Measurements from ENCODE around the gene DOCK1.
"Not testable (repeated sequence)": the region's sequence is repeated elsewhere in the genome, so short reads cannot be mapped to it uniquely, and the experiment has no call there.

DOCK1 gene

GRCh38 chr10:127293640-127294039 lies 388.4 kb downstream of the DOCK1 start:
- DNase-seq: no peak

DNA sequence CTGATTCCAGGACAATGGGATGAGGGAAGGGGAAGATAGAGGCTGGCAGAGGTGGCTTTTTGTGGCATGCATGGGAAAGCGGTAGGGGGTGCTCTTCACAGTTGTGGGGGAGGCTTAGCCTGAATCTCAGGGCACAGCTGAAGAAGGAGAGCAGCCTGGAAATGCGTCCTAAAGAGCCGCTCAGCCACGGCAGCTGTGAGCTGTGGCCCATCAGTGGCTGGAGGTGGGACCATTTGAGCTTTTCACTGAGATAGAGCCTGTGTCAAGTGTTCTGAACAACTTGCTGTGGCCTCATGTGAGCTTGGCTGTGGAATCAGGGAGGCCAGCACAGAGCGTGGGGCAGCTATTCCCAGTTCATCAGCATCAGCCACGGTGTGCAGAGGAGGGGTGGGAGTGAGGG lies 391.5 kb downstream of the DOCK1 start:
- DNase-seq: no peak

DNA sequence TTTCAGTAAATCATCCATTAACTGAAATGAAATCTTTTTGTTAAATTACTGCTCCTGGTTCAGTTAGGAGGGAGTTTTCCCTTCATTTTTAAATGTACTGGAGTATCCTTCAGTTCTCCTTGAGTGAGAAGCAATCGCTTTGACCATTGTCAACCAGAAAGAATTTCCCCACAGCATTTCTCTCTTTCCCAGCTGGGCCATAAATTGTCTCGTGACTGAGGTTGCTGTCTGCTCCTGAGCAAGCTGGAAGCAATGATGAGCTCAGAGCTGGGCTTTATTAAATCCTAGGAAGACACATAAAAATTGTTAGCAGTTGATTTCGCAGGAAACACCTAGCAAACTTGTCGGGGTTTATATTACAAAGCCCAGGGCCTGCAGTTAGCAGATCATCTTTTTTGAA lies 393.2 kb downstream of the DOCK1 start:
- no peak for DNase-seq

DNA sequence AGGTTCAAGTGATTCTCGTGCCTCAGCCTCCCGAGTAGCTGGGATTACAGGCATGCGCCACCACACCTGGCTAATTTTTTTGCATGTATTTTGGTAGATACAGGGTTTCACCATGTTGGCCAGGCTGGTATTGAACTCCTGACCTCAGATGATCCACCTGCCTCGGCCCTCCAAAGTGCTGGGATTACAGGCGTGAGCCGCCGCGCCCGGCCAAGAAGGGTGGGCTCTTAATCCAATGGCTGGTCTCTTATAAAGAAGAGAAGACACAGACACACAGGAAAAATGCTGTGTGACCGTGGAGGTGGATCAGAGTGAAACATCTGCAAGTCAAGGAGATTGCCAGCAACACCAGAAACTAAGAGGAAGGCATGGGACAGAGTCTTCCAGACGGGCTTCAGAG lies 394.0 kb downstream of the DOCK1 start:
- DNase-seq: not testable (repeated sequence)

DNA sequence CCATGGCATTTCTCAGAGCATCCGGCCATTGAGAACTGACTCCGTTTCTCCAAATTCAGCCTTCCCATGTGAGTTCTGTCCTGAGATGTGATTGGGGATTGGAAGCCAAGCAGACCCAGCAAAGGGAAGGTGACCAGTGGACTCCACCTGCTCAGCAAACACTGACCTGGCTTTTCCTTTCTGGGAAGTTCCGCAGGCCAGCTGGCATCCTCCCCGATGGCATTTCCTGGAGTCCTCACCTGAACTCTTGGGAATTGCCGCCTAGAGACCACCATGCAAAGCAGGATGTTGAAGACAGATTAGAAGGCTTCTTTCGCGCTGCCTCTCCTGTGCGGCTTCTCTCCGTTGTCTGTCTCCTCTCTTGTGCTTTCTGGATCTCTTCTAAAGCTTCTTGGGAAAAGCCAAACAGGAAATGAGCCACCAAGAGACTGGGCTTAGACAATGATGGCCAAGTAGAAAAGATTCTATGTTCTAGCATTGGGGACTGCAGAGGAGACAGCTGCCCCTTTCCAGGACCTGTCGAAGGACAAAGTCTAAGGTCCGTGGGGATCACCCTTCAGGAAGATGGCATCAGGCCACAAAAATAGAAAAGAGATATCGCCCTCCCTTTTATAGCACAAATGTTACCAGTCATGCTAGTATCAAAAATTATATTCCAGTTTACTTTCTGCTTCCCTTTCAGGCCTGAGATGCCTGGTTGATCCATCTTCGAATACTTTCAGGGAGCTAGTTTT lies 394.9 kb downstream of the DOCK1 start:
- DNase-seq: no peak

DNA sequence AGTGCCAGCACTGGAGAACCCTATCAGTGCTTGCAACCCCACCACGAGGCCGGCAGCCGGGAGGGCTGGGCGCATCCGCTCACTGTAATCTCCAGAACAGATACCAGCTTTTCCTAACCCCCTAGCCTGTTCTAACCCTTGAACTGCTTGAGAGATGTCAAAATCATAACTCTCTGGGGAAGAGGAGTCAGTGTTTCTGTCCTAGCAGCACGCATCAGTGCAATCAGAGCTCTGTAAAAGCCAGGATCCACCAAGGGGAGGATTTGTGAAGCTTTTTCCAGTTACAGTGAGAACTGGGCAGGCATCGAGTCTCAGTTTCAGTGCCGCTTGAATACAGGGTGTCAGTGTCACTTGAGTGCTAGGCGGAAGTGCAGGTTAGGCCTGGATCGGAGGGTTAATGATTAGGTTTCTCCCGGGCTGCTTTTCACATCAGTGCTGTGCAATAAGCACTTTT lies 395.7 kb downstream of the DOCK1 start:
- no peak for DNase-seq

DNA sequence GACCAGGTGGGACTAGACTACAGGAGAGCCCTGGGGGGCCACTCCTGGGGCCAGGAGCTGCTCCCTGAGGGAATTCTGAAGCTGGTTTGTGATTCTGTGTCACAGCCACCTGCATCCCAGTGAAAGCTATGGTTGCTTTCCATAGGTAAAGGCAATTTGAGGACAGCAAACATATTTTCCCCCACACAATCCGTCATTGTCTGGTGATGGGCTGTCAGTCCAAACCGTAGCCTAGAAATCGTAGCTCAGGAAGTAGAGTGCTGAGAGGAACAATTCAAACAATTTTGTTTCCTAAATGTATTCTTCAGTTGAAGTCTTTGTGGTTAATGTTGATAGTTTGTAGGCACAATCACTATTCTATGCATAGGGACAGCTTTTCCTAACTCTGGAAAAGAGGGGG lies 397.1 kb downstream of the DOCK1 start:
- DNase-seq: no peak

- DNase-seq: no peak
Observed at GRCh38 chr10:127303105-127303504, 397.9 kb downstream of the DOCK1 start.

GRCh38 chr10:127303746-127304145 lies 398.5 kb downstream of the DOCK1 start:
- DNase-seq: no peak

DNA sequence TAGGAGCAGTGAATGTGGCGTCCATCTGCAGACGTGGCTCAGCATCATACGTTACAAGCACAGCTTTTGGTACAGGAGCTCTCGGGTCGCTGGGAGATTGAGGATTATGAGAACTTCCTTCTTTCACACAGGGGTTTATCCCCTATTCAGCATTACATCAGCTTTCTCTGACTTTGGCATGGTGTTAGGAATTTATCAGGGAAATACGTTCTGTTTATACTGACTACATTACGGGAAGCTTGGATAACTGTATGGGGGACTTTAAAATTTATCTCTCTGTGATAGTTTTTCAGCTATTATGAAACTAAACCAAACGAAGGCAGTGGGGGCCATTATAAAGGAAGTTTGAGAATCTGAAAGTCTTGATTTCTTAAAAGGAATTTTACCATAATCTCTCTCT lies 401.3 kb downstream of the DOCK1 start:
- no peak for DNase-seq

GRCh38 chr10:127307338-127307737 lies 402.1 kb downstream of the DOCK1 start:
- DNase-seq: no peak

DNA sequence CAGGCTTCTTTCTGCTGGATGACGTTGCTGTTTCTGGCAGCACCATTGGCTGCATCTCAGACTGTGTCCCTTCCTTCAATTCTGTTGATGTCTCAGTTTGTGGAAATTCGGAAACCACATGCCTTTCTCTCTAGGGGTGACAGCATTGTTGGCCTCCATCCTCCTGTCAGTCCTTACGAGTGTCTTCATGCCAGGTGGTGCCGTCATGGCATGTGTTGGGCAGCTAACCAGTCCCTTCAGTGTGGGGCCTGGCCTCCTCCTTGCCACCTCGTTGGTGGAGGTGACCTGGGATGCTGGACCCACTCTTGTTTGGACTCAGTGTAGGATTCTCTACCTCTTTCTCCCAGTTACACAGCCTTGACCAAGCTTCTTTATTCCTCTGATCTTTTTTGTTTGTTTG lies 402.8 kb downstream of the DOCK1 start:
- no peak for DNase-seq

- not testable (repeated sequence) for DNase-seq
Observed at GRCh38 chr10:127309619-127310018, 404.4 kb downstream of the DOCK1 start.

- DNase-seq: no peak
Observed at GRCh38 chr10:127310430-127310829, 405.2 kb downstream of the DOCK1 start.

DNA sequence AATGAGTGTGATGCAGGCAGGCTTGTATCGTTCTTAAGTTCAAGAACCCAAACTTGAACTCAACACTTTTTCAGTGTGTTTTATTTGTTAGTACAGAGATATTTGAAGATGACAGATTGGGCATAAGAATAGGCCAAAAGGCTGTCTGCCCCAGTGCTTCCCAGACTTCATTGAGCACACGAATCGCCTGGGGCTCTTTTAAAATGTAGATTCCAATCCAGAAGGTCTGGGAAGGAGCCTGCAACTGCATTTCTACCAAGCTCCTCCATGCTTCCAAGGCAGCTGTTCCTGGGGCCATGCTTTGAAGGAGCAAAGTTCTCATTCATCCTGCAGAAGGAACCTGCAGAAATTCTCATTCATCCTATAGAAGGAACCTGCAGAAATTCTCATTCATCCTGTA lies 405.7 kb downstream of the DOCK1 start:
- DNase-seq: no peak

GRCh38 chr10:127313996-127314700 lies 408.9 kb downstream of the DOCK1 start:
- DNase-seq: no peak

DNA sequence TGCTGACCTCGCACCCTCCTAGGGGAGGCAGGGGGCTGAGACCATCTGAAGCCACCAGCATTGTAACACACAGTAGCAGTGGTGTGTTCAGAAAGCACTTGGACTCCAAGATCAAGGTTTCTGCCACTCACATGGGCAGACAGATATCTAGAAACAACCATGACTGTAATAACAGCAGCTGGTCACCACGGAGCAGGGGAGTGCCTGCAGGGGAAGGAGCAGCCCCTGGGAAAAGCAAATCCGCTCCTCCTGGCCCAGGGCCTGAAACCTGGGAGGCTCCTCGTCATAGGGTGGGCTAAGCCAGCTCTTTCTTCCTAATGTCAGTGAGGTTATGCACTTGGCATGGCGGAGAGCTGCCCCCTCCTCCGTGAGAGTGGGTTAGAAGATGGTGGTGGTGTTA lies 409.6 kb downstream of the DOCK1 start:
- no peak for DNase-seq

GRCh38 chr10:127315888-127316287 lies 410.7 kb downstream of the DOCK1 start:
- no peak for DNase-seq

GRCh38 chr10:127318396-127318795 lies 413.2 kb downstream of the DOCK1 start:
- no peak for DNase-seq

GRCh38 chr10:127319271-127319670 lies 414.0 kb downstream of the DOCK1 start:
- DNase-seq: no peak

DNA sequence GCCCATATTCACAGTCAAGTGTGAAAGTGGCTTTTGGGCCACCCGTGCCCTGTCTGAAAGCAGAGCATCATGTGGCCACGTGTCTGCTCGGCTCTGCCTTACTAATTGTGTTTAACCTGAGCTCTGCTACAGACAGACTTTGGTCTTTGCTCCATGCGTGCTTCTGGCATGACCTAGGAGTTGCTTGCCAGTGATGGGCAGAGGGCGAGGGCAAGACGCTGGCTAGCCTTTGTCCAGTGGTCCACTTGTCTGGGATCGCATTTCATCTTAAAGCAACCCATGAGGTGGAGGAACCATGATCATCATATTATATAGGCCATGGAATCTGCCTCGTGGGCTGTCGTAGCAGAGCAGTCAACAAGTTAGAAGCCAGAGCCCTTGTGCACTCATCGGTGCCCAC lies 414.5 kb downstream of the DOCK1 start:
- DNase-seq: no peak

- no peak for DNase-seq
Observed at GRCh38 chr10:127320176-127320575, 414.9 kb downstream of the DOCK1 start.

- DNase-seq: no peak
Observed at GRCh38 chr10:127322286-127322685, 417.1 kb downstream of the DOCK1 start.

GRCh38 chr10:127325506-127325905 lies 420.3 kb downstream of the DOCK1 start:
- DNase-seq: no peak

DNA sequence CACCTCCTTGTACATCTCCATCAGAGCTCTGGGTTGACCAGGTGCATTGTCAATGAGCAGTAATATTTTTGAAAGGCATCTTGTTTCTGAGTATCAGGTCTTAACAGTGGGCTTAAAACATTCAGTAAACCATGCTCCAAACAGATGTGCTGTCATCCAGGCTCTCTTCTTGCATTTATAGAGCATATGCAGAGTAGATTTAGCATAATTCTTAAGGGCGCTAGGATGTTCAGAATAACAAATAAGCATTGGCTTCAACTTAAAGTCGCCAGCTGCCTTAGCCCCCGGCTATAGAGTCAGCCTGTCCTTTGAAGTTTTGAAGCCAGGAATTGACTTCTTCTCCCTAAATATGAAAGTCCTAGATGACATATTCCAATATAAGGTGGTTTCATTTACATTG lies 421.7 kb downstream of the DOCK1 start:
- no peak for DNase-seq

Measured in SHP77 treated with DMSO at 0.1 percent for 48 hours (cell line).